Inferior parietal cortex (tissue), 1 donor: Measurements from ENCODE around the gene FAM120A.
"Not testable (repeated sequence)": the region's sequence is repeated elsewhere in the genome, so short reads cannot be mapped to it uniquely, and the experiment has no call there.

Experiments
- DNase-seq: peaks from one replicate; pipeline ENCODE4 v3.0.0-alpha.2; 2016; ENCODE audit errors: extremely low spot score

Gene FAM120A, protein sequence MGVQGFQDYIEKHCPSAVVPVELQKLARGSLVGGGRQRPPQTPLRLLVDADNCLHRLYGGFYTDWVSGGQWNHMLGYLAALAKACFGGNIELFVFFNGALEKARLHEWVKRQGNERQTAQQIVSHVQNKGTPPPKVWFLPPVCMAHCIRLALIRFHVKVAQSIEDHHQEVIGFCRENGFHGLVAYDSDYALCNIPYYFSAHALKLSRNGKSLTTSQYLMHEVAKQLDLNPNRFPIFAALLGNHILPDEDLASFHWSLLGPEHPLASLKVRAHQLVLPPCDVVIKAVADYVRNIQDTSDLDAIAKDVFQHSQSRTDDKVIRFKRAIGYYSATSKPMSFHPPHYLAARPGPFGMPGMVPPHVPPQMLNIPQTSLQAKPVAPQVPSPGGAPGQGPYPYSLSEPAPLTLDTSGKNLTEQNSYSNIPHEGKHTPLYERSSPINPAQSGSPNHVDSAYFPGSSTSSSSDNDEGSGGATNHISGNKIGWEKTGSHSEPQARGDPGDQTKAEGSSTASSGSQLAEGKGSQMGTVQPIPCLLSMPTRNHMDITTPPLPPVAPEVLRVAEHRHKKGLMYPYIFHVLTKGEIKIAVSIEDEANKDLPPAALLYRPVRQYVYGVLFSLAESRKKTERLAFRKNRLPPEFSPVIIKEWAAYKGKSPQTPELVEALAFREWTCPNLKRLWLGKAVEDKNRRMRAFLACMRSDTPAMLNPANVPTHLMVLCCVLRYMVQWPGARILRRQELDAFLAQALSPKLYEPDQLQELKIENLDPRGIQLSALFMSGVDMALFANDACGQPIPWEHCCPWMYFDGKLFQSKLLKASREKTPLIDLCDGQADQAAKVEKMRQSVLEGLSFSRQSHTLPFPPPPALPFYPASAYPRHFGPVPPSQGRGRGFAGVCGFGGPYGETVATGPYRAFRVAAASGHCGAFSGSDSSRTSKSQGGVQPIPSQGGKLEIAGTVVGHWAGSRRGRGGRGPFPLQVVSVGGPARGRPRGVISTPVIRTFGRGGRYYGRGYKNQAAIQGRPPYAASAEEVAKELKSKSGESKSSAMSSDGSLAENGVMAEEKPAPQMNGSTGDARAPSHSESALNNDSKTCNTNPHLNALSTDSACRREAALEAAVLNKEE

DNA sequence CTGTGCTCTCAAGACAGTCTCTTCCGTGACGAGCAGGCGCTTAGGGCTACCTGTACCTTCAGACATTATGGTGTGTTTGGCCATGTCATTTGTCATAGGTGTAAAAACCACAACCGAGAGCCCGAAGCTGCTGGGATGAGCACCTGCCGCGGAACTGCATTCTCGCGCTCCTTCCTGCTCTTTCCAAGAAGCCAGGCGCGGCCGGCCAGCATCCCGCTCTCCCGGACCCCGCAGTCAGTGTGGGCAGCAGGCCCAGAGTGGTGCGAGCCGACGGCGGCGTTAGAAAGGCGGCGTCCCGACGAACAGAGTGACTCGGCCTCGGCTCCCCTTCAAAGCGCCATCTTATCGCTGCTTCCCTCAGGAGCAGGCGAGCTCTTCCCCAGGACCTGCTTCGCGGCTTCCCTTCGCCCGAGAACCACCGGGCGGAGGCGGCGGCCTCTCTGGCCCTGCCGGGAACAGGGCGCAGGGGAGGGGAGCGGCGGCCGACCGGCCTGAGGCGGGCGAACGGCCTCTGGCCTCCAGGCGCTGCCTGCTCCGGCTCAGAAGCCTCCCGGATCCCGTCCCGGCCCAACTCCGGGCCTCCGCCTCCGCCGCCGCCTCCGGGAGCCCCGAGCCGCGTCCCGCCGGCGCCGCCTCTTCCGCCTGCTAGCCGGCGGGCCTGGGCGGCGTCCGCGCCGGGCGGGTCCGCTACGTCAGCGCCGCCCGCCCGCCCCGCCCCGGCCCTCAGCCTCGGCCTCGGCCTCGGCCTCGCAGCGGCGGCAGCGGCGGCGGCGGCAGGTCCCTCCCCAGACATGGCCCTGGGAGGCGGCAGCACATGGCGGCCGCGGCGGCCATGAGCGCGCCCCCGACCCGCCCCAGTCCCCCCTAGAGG is at the start of gene FAM120A:
Gene FAM120A, plus strand, starts transcription at position 741 of the 871 bp plus-strand sequence. CDS start 231 bp downstream, outside the sequence.
- peak; percentile 68 for DNase-seq

DNA sequence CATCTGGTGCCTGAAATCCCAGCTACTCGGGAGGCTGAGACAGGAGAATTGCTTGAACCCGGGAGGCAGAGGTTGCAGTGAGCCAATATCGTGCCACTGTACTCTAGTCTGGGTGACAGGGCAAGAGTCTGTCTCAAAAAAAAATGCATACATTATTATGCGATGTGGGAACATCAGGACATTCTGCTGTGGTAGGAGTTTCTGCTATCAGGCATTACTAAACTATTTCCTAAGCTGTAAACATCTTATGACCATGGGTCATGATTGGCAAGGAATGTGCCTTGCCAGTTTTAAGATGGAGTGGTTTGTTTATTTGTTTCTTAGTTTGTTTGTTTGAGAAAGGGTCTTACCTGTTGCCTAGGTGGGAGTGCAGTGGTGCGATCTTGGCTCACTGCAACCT is 45.1 kb upstream of the FAM120A start:
- no peak for DNase-seq

DNA sequence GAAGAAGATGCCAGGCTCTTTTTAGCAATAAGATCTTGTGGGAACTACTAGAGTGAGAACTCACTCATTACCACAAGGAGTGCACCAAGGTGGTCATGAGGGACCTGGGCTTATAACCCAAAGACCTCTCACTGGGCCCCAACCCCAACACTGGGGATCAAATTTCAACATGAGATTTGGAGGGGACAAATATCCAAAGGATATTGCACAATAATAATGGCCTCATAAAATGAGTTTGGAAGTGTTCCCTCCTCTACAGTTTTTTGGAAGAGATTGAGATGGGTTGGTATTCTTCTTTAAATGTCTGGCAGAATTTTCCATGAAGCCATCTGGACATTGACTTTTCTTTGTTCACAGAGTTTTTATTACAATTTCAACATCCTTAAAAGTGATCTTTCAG is 38.0 kb upstream of the FAM120A start:
- DNase-seq: no peak

DNA sequence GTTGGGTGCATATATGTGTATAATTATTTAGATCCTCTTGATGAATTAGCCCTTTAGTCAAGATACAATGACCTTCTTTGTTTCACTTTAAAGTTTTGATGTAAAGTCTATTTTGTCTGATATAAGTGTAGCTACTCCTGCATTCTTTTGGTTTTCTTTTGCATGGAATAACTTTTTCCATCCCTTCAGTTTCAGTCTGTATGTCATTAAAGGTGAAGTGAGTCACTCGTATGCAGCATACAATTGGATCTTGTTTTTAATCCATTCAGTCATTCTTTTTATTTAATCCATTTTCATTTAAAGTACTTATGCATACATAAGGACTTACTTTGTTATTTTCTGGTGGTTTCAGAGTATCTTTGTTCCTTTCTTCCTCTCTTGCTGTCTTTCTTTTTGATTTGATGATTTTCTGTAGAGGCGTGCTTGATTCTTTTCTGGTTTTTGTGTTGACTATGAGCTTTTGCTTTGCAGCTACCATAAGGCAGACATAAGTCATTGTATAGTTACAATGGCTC is 36.3 kb upstream of the FAM120A start:
- DNase-seq: no peak

DNA sequence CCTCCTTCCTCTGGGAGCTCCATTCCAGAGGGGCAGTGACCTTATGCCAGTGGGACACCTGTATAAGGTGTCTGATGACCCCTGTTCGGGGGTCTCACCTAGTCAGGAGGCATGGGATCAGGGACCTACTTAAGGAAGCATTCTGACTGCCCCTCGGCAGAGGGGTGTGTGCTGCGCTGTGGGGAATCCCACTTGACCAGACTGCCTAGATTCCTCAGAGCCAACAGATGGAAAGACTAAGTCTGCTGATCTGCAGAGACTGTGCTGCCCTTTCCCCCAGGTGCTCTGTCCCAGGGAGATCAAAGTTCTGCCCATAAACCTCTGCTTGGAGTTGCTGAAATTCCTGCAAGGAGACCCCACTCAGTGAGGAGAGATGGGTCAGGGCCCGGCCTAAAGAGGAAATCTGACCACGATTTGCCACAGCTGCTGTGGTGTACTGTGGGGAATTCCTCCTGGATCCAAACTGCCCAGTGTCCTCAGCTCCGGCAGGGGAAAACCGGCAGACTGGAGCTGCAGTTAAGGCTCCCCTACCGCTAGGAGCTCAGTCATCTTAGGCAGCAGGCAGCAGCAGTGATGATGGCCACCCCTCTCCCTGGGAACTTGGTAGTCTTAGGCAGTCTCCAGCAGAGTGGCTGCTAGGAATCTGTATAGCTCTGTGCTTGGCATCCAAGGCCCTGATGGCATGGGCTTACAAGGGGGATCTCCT is 34.8 kb upstream of the FAM120A start:
- no peak for DNase-seq

DNA sequence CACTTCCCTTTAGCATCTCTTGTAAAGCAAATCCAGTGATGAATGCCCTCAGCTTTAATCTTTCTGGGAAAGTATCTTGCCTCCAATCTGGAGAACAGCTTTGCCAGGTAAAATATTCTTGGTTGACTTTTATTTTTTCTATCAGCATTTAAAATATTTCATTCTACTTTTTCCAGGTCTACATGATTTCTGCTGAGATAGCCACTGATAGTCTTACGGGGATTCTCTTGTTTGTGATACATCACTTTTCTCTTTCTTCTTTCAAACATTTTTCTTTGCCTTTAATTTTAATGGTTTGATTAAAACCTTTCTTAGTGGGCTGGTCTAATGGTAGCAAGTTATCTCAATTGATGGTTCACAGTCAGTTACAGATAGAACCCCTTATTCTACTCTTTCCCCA is 33.9 kb upstream of the FAM120A start:
- DNase-seq: no peak

DNA sequence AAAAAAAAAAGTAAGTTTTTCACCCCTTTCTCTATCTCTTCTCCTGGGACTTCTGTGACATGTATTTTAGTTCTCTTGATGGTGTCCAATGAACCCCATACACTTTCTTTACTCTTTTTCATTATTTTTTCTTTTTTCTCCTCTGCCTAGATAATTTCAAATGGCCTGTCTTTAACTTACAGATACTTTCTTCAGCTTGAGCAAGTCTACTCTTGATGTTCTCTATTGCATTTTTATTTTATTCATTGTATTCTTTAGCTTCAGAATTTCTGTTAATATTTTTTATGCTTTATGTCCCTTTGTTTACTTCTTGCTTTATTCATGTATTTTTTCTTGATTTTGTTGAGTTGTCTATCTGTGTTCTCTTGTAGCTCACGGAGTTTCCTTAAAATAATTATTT is 32.5 kb upstream of the FAM120A start:
- no peak for DNase-seq

DNA sequence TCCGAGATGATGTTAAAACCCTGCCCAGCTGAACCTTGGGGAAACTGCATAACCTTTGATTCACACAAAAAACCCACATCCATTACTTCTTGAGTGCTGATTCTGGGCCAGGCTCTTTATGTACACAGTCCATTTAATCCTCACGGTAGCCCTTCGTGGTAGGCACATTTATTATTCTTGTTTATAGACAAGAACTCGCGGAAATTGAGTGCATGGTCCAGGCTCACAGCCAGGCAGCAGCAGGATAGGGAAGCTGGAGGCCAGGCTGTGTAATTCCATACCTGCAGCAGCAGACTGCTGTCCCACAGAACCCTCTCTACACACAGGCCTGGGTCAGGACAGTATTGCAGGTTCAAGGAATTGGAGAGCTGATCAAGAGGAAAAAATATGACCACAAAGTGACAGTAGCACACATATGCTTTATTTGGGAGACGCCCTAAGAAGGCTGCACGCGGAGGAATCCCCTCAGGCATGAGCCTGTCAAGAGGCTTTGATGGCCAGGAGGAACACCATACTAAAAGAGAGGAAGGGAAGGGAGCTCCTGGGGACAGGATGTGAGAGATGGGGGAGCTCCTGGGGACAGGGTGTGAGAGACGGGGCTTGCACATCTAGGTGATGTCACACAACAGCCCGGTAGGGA is 28.4 kb upstream of the FAM120A start:
- DNase-seq: no peak

DNA sequence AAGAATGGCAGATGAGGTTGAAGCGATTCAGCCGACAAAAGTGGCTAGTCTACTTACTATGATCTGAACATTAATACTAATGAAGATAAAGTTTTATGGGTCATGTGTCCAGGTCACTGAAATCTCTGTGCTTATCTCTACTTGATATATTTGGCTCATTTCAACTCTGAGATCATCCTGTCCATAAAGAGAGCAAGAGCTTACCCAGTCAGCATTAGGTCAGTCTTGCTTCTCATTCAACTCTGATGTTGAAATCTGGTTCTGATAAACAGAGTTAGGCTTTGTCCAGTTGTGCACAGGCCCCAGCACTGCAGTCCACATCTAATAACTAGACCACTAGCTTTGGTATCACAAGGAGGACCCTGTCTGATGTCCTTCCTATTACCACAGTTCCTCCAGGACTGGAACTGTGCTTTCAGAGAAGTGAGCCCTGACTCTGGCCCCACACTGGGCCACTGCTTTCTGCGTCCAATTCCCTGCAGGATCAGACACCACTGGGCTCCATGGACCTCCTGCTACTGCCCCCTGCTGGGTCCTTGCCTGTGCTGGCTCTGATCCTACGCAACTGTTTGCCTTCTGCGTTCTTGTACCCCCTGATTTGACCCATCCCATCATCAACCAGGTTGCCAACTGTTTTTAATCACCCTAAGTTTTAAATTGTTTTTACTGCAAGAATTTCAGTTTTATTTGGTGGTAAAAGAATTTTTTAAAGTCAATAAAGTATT is 23.7 kb upstream of the FAM120A start:
- no peak for DNase-seq

DNA sequence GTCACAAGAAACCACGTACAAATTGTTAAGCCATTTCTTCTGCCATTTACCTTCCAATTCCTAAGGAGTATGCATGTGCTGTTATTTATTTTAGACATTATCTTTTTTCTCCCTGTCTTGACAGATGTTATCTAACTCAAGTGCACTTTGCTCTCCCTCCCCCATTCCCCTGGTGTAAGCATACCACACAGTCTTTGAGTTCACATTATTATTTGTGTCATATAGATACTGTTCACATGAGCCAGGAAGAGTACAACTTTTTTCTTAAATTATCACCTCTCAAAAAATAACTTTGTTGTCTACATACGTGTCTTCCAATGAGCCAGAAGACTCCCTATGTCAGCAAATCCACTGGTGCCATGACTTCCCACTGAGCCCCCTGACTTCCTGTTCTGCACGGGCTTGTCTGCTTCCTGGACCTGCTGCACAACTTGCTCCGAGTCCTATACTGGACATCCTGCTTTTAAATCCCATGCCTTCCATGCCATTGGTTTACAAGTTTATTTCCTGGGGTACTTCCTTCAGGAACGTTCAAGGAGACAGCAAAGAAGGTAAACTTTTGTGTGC is 19.9 kb upstream of the FAM120A start:
- DNase-seq: no peak

DNA sequence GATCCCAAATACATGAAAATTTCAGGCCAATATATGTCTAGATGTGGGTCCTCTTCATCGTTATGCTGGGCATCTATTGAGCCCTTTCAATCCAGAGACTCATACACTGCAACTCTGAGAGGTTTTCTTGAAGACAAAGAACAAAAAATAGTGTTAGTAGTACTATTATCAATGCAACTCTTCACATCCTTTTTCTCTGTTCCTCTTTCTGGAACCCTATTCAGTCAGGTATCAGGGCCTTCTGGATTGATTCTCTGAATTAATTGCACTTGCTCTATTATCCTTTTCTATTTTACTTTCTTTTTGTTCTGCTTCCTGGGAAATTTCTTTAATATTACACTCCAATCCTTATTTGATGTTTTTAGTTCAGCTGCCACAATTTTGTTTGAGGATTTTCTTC is 18.5 kb upstream of the FAM120A start:
- no peak for DNase-seq

DNA sequence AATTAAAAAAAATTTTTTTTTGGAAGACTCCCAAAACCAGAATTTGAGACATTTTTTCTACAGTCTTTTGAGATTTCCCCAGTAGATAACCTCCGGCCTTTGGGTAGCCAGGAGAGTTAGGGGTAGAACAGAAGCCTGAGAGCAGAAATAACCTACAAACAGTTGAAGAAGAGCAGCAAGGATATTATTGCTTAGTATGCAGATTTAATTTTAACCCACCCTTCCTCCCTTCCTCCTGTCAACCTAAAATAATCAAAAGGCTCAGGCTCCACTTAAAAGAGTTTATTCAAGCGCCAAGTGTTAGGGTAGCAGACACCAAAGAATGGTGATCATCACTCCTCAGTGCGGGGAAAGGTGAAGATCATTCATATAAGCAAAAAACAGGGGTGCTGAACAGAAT is 17.4 kb upstream of the FAM120A start:
- DNase-seq: no peak

DNA sequence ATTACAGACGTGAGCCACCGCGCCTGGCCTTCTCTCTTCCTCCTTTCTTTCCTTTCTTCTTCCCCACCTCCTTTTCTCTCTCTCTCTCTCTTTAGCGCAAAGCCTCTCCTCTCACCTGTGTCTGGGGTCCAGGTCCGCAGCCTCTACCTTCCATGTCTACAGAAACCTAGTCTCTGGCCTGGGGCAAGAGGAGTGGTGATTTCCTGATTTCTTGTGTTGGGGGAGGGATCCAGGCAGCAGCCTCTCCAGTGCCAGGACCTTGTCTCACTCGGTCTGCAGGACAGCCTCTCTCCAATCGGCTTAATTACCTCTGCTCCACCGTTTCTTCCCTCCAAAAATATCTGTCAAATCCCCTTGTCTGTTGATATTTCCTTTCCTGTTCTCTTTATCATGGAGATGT is 16.1 kb upstream of the FAM120A start:
- DNase-seq: no peak

DNA sequence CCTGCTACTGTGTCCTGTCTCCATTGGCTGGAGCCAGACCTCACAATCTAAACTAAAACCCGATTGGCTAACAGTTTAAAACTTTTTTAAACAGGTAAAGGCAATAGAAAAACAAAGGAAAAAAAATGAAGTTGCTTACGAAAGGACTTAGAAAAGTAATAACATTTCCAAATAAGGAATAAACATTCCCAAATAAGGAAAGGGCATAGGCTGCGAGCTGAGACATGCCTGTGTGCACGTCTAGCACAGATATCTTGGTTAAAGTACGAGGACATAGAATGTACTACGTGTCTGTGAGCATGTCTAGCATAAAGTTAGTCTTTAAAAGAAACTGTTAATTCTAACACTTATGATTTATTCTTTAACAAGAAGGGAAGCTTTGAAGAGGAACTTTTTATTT is 15.3 kb upstream of the FAM120A start:
- no peak for DNase-seq

DNA sequence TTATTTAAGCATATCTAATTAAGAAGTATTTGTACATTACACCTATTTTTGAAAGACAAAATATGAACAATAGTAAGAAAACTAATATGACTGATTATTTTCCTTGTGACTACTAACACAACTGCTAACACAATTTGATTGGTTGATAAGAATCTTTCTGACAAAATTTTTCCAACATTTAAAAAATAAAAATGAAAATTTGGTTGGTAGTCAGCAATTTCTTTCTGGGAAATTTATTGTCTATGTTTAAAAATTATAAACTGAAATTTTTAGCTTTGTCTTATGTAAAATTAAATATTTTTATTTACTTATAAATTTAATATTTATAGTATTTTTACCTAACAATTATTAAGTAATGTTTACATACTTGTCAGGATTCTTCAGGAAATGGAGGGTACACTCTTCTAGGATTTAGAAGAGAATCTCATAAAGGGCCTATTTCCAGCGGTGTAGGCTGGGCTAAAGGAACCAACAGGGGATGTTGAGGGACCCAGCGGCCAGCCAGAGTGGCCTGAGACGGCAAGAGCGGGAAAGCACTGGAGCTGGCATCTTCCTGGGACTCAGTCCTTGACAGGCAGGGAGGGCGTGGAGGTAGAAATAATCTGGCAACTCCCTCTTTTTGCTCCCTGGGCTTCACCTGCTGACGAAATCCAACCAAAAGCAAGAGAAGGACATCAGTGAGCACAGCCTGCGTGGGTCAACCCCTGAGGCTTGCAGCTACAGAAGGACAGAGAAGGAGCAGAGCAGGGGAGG is 14.7 kb upstream of the FAM120A start:
- DNase-seq: no peak

DNA sequence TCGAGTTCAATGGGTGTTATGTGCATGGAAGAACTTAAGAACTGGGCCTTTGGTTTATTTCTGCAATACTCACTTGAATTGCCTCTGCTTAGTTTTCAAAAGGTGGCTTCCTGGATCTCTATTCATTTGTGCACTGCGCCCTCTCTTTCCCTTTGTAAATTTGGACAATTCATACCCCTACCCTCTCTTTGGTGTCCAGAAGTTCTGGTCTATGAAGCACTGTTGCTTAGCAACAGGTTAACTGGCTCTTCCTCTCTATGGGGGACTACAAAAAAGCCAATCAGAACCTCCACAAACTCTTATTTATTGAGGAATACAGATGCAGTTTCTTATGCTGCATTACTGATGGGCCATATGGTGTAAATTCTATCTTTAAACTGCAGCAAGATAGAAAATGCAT is 13.5 kb upstream of the FAM120A start:
- DNase-seq: no peak

DNA sequence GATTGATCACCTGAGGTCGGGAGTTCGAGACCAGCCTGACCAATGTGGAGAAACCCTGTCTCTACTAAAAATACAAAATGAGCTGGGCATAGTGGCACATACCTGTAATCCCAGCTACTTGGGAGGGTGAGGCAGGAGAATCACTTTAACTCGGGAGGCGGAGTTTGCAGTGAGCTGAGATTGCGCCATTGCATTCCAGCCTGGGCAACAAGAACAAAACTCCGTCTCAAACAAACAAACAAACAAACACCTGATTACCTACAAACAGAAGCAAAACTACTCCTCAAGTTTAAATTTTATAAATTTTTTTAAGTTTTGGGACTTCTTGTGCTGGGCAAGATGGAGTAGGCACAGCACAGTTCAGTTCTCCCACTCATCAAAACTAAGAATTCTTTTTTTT is 12.2 kb upstream of the FAM120A start:
- DNase-seq: not testable (repeated sequence)

DNA sequence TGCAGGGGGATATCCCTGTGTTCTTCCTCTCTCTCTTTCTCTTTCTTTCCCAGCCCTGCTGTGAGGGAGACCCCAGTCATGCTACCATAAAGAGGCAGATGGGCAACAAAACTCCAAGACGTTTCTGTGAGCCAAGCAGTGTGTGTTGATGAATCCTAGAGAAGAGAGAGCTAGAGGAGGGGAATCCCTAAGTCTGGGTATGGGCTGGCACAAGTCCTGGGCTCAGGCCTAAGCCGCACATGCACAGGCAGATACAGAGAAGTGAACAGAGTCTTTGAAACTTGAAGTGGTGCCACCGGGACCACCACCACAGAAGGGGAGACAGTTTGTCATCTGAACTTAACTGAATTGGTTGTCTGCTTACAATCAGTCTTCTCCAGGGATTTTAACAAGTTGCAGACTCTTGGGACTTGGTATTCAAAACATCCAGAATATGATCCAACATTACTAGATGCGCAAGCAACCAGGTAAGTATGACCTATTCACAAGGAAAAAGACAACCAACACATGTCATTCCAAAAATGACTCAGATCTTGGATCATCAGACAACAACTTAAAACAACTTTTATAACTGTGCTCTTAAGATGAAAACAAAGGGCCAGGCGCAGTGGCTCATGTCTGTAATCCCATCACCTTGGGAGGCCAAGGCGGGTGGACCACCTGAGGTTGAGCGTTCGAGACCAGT is 10.4 kb upstream of the FAM120A start:
- DNase-seq: no peak
